MM.1S (cell line): ENCODE measurements around the gene HTR3B.

Source experiments
- DNase-seq: peaks from one replicate; pipeline ENCODE4 v3.0.0-alpha.2; 2015
- H2AFZ ChIP-seq: fragments of 300-600 bp; sonication (generic); 2 replicates; pipeline ENCODE4 v1.6.0; 2016; ENCODE audit warnings: antibody characterized with exemption, low read length
- H3F3A ChIP-seq: fragments of 300-600 bp; sonication (generic); 2 replicates; pipeline ENCODE4 v1.6.1; 2016; ENCODE audit warnings: mild to moderate bottlenecking, antibody characterized with exemption, low read length, moderate library complexity, mixed read lengths; ENCODE audit not compliant: insufficient read depth
- H3K27ac ChIP-seq: fragments of 300-600 bp; sonication (generic); 2 replicates; pipeline ENCODE4 v1.5.1; 2016; ENCODE audit warnings: mild to moderate bottlenecking, low read length
- H3K27me3 ChIP-seq: fragments of 300-600 bp; sonication (generic); replicated peaks from 2 replicates; pipeline ENCODE4 v1.6.0; 2016; ENCODE audit warnings: low read length; ENCODE audit not compliant: insufficient read depth
- H3K36me3 ChIP-seq: fragments of 300-600 bp; sonication (generic); replicated peaks from 2 replicates; pipeline ENCODE4 v1.6.1; 2016; ENCODE audit warnings: mild to moderate bottlenecking, low read length, mixed read lengths; ENCODE audit not compliant: insufficient read depth
- H3K4me1 ChIP-seq: fragments of 300-600 bp; sonication (generic); 2 replicates; pipeline ENCODE4 v1.6.1; 2016; ENCODE audit warnings: low read length, mixed read lengths
- H3K4me2 ChIP-seq: fragments of 300-600 bp; sonication (generic); 2 replicates; pipeline ENCODE4 v1.6.0; 2016; ENCODE audit warnings: low read depth, low read length
- H3K4me3 ChIP-seq: fragments of 300-600 bp; sonication (generic); 2 replicates; pipeline ENCODE4 v1.5.1; 2016; ENCODE audit warnings: low read length, mixed read lengths
- H3K79me2 ChIP-seq: fragments of 300-600 bp; sonication (generic); 2 replicates; pipeline ENCODE4 v1.6.1; 2016; ENCODE audit warnings: mixed run types, low read length, mixed read lengths
- H3K9ac ChIP-seq: fragments of 300-600 bp; sonication (generic); 2 replicates; pipeline ENCODE4 v1.6.1; 2016; ENCODE audit warnings: low read length, mixed read lengths
- H3K9me2 ChIP-seq: fragments of 300-600 bp; sonication (generic); replicated peaks from 2 replicates; pipeline ENCODE4 v1.6.1; 2016; ENCODE audit warnings: mild to moderate bottlenecking, low read length, mixed read lengths; ENCODE audit not compliant: insufficient read depth
- H3K9me3 ChIP-seq: fragments of 300-600 bp; sonication (generic); replicated peaks from 2 replicates; pipeline ENCODE4 v1.6.1; 2016; ENCODE audit warnings: mild to moderate bottlenecking, low read length, mixed read lengths; ENCODE audit not compliant: insufficient read depth
- H4K20me1 ChIP-seq: fragments of 300-600 bp; sonication (generic); 2 replicates; pipeline ENCODE4 v1.6.1; 2016; ENCODE audit warnings: mild to moderate bottlenecking, low read length, moderate library complexity, mixed read lengths; ENCODE audit not compliant: insufficient read depth
- EZH2 ChIP-seq: fragments of 300-600 bp; sonication (generic); optimal IDR thresholded peaks from 2 replicates; pipeline ENCODE3; 2017; ENCODE audit warnings: low read depth, mild to moderate bottlenecking, antibody characterized with exemption, low read length, mixed read lengths
- EZH2phosphoT487 ChIP-seq: fragments of 300-600 bp; sonication (generic); IDR thresholded peaks from 2 replicates; pipeline ENCODE4 v1.6.1; 2018; ENCODE audit warnings: antibody characterized with exemption, low read length
- TF ChIP-seq, protein P1 (sequence below): fragments of 300-600 bp; sonication (generic); IDR thresholded peaks from 2 replicates; pipeline ENCODE4 v1.5.1; 2016; ENCODE audit warnings: antibody characterized with exemption, low read length, mixed read lengths

HTR3B gene

DNA sequence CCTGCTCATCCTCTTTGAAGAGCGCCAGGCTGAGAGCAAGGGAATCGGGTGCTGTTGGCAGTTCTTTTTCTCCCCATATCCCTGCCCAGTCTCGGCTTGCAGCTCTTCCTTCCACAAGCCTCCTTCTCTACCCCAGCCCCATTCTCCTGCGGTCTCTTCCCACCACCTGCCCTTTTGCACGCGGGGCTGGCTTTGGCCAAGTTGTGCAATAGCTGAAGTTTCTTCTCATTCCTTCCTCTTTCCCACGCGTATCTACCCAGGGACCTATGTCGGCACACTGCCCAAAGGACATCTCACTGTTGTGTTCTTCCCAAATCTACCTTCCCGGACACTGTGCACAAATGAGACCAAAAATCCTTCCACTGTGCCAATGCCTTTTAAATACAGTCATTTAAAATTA, 48.0 kb downstream of the HTR3B start:
- TF ChIP-seq, protein P1, sequence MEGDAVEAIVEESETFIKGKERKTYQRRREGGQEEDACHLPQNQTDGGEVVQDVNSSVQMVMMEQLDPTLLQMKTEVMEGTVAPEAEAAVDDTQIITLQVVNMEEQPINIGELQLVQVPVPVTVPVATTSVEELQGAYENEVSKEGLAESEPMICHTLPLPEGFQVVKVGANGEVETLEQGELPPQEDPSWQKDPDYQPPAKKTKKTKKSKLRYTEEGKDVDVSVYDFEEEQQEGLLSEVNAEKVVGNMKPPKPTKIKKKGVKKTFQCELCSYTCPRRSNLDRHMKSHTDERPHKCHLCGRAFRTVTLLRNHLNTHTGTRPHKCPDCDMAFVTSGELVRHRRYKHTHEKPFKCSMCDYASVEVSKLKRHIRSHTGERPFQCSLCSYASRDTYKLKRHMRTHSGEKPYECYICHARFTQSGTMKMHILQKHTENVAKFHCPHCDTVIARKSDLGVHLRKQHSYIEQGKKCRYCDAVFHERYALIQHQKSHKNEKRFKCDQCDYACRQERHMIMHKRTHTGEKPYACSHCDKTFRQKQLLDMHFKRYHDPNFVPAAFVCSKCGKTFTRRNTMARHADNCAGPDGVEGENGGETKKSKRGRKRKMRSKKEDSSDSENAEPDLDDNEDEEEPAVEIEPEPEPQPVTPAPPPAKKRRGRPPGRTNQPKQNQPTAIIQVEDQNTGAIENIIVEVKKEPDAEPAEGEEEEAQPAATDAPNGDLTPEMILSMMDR = no peak
- TF ChIP-seq EZH2 = no peak
- no peak for TF ChIP-seq EZH2phosphoT487

DNA sequence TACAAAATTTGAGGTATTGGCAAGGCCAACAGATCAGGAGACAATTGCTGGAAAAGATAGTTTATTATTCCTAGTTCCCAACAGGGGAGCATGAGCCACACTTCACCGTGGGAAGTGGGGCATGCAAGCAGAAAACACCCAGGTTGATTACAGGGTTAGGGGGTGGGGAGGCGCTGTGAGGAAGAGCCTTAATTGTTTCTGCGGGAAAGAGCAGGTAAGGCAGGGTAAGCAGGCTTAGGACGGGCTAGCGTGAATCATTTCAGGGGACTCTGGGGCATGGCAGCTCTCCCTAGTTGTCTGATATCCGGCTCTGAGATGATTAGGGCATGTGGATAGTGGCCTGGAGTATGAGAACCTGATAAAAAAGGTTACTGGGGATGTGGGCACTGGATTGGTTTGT, 49.6 kb downstream of the HTR3B start:
- H3K4me2 ChIP-seq = no peak overlapping the region

More for the DNA sequence above, 48.0 kb downstream of the HTR3B start:
- no peak overlapping the region for H3K27ac ChIP-seq
- no peak overlapping the region for H3K9ac ChIP-seq
- H3K27me3 ChIP-seq = no peaks in the 10 kb centered on the region
- H3K4me1 ChIP-seq = no peaks in the 10 kb centered on the region
- H3F3A ChIP-seq = no peaks in the 10 kb centered on the region
- H3K4me3 ChIP-seq = no peak overlapping the region
- H3K36me3 ChIP-seq = no peaks in the 10 kb centered on the region
- no peak overlapping the region for H3K4me2 ChIP-seq
- no peaks in the 10 kb centered on the region for H4K20me1 ChIP-seq
- no peak for DNase-seq
- H3K9me3 ChIP-seq = no peaks in the 10 kb centered on the region
- H3K79me2 ChIP-seq = no peaks in the 10 kb centered on the region
- no peak overlapping the region for H2AFZ ChIP-seq
- no peaks in the 10 kb centered on the region for H3K9me2 ChIP-seq

DNA sequence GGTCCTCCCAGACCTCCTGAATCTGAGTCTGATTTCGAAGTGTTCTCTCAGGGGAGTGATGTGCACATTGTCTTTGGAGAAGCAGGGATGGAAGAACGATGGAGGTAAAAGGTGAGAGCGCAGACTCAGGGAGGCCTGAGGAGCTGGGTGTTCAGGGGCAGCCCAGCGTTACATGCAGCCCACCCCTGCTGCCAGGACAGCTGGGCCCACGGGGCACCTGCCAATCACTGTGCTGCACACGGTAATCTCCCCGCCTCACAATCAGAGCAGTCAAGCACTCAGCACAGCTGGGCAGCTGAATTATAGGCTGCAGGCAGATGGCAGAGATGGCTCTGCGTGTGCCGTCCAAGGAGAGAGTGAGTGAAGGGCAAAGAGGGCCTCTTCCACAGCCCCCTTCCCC, 52.4 kb downstream of the HTR3B start:
- Histone ChIP-seq H3K4me1 (no peaks in the 10 kb centered on the region), H3K4me3 (no peak overlapping the region), H3K9me3 (no peaks in the 10 kb centered on the region), H3K27ac (no peak overlapping the region), H3K27me3 (no peaks in the 10 kb centered on the region), H3K9me2 (no peaks in the 10 kb centered on the region), H3K79me2 (no peaks in the 10 kb centered on the region), H2AFZ (no peak overlapping the region), H3K36me3 (no peaks in the 10 kb centered on the region), H3K9ac (no peak overlapping the region), H3K4me2 (no peak overlapping the region), H3F3A (no peaks in the 10 kb centered on the region), H4K20me1 (no peaks in the 10 kb centered on the region)
- no peak for DNase-seq
- no peak for TF ChIP-seq EZH2
- no peak for TF ChIP-seq EZH2phosphoT487
- TF ChIP-seq, protein P1 = no peak

More for the DNA sequence above, 49.6 kb downstream of the HTR3B start:
- Histone ChIP-seq H3K27me3 (no peaks in the 10 kb centered on the region), H3K27ac (no peak overlapping the region), H3K9ac (no peak overlapping the region), H3K4me3 (no peak overlapping the region), H3K4me1 (no peaks in the 10 kb centered on the region), H3K79me2 (no peaks in the 10 kb centered on the region), H3K9me3 (no peaks in the 10 kb centered on the region), H4K20me1 (no peaks in the 10 kb centered on the region), H3F3A (no peaks in the 10 kb centered on the region), H2AFZ (no peak overlapping the region), H3K36me3 (no peaks in the 10 kb centered on the region), H3K9me2 (no peaks in the 10 kb centered on the region)
- DNase-seq = no peak
- no peak for TF ChIP-seq EZH2phosphoT487
- no peak for TF ChIP-seq EZH2
- TF ChIP-seq, protein P1 = no peak
